ENCODE measurements around the gene NIPAL3. TPM values are rescaled to one million over a fixed set of nuclear protein-coding genes. Genes with fewer than 3 reads are reported as not detected.
"Not testable (repeated sequence)": the region's sequence is repeated elsewhere in the genome, so short reads cannot be mapped to it uniquely, and the experiment has no call there.

Gene NIPAL3
- total RNA-seq, 1 experiment from 2014 or later, result 11.2 TPM

GRCh38 chr1:24443241-24443656 is 27.6 kb downstream of the NIPAL3 start:
- ChIA-PET CTCF (interaction anchor here (1.1 to 1.6 kb wide), 2 partner anchors 28 to 144 kb away, joined by 3 to 7 read pairs; partner anchors contain the start of gene NIPAL3), POLR2A (no interaction called here)
- Mint-ChIP-seq H3K9me3 (no peaks in the 10 kb centered on the region), H3K27ac (no peak overlapping the region), H3K4me1 (peaks cover 6% of the 10 kb centered on the region), H3K36me3 (peaks cover 7% of the 10 kb centered on the region; the same call in 1 of the 2 replicates), H3K27me3 (ENCODE audit: low read depth) (no peaks in the 10 kb centered on the region), H3K4me3 (no peak overlapping the region)
- peak; percentile 62 for ATAC-seq
- no peak for DNase-seq (ENCODE audit: low spot score)
- TF ChIP-seq ZNF121 (CRISPR knock-in tag; IDR thresholded peaks at IDR 0.05), result no peak
- no peak for TF ChIP-seq CBFB (CRISPR knock-in tag; IDR thresholded peaks at IDR 0.05; ENCODE audit: low read depth)
- TF ChIP-seq ATF2 (CRISPR knock-in tag; IDR thresholded peaks at IDR 0.05; ENCODE audit: borderline replicate concordance, low read depth), result no peak
- TF ChIP-seq MLX (CRISPR knock-in tag; IDR thresholded peaks at IDR 0.05), result no peak
- TF ChIP-seq SMAD4 (CRISPR knock-in tag; IDR thresholded peaks at IDR 0.05), result no peak

- DNase-seq (ENCODE audit: low spot score); H3K4me3 Mint-ChIP-seq; H3K27me3 Mint-ChIP-seq (ENCODE audit: low read depth); CTCF ChIA-PET; H3K36me3 Mint-ChIP-seq; H3K4me1 Mint-ChIP-seq; ATAC-seq; POLR2A ChIA-PET; H3K27ac Mint-ChIP-seq; H3K9me3 Mint-ChIP-seq: not testable (repeated sequence)
Measured at GRCh38 chr1:24446446-24446845, 30.8 kb downstream of the NIPAL3 start.

- no peaks in the 10 kb centered on the region for H3K9me3 Mint-ChIP-seq
- DNase-seq (ENCODE audit: low spot score) (no peak), ATAC-seq (no peak)
- ChIA-PET CTCF (no interaction called here), POLR2A (no interaction called here)
- H3K27me3 Mint-ChIP-seq (ENCODE audit: low read depth), result no peaks in the 10 kb centered on the region
- no peaks in the 10 kb centered on the region for H3K4me1 Mint-ChIP-seq
- H3K27ac Mint-ChIP-seq, result peak overlapping the region; percentile 28; the same call in 1 of the 2 replicates
- peaks cover 10% of the 10 kb centered on the region; the same call in 1 of the 2 replicates for H3K36me3 Mint-ChIP-seq
- H3K4me3 Mint-ChIP-seq, result no peak overlapping the region
- no peak for TF ChIP-seq PRRX2 (CRISPR knock-in tag; IDR thresholded peaks at IDR 0.05)
- TF ChIP-seq GABPB1 (CRISPR knock-in tag; IDR thresholded peaks at IDR 0.05), result no peak
- no peak for TF ChIP-seq ZBTB21 (CRISPR knock-in tag; IDR thresholded peaks at IDR 0.05; ENCODE audit: borderline replicate concordance)
- no peak for TF ChIP-seq ZNF232 (CRISPR knock-in tag; IDR thresholded peaks at IDR 0.05)
- TF ChIP-seq ZNF396 (CRISPR knock-in tag; IDR thresholded peaks at IDR 0.05; ENCODE audit: borderline replicate concordance), result no peak
- no peak for TF ChIP-seq NR2C2 (CRISPR knock-in tag; IDR thresholded peaks at IDR 0.05)
- TF ChIP-seq ZNF671 (CRISPR knock-in tag; IDR thresholded peaks at IDR 0.05), result no peak
- no peak for TF ChIP-seq ZBTB43 (CRISPR knock-in tag; IDR thresholded peaks at IDR 0.05)
- no peak for TF ChIP-seq ZNF263 (CRISPR knock-in tag; IDR thresholded peaks at IDR 0.05; ENCODE audit: low read depth)
- TF ChIP-seq JUN (CRISPR knock-in tag; IDR thresholded peaks at IDR 0.05), result no peak
- no peak for TF ChIP-seq TEAD4 (CRISPR knock-in tag; IDR thresholded peaks at IDR 0.05)
- TF ChIP-seq TP53 (CRISPR knock-in tag; IDR thresholded peaks at IDR 0.05), result no peak
- no peak for TF ChIP-seq ZNF281 (CRISPR knock-in tag; IDR thresholded peaks at IDR 0.05)
- TF ChIP-seq ZNF423 (CRISPR knock-in tag; IDR thresholded peaks at IDR 0.05), result no peak
- no peak for TF ChIP-seq STAT6 (CRISPR knock-in tag; conservative IDR thresholded peaks at IDR 0.05; ENCODE audit: low read depth)
- TF ChIP-seq ZNF317 (CRISPR knock-in tag; IDR thresholded peaks at IDR 0.05; ENCODE audit: borderline replicate concordance, low read depth), result no peak
- no peak for TF ChIP-seq E2F4 (CRISPR knock-in tag; IDR thresholded peaks at IDR 0.05; ENCODE audit: borderline replicate concordance, low read depth)
- no peak for TF ChIP-seq ATF1 (CRISPR knock-in tag; IDR thresholded peaks at IDR 0.05)
Measured at GRCh38 chr1:24450316-24450715, 34.7 kb downstream of the NIPAL3 start.
